H1 (cell line): Measurements from ENCODE around the gene SHC1. TPM values are rescaled to one million over a fixed set of nuclear protein-coding genes. Genes with fewer than 3 reads are reported as not detected.

Source experiments
- CTCF ChIA-PET: fragments of 300-600 bp; sonication (Branson Sonifier 250); formaldehyde crosslinking; loops from one replicate; lab custom pipeline; 2021; ENCODE audit not compliant: partially characterized antibody; lab: Charles Lee
- POLR2A ChIA-PET: fragments of 300-600 bp; sonication (Branson Sonifier 250); formaldehyde crosslinking; loops from one replicate; lab custom pipeline; 2021; ENCODE audit warnings: inconsistent platforms; ENCODE audit not compliant: partially characterized antibody; lab: Charles Lee
- DNase-seq, 2 experiments: peaks; one replicate each; pipeline versions ENCODE4 v3.0.0 to v3.0.0-alpha.2; 2010 to 2022; ENCODE audit warnings: low spot score in 2 of 2, low read depth in 1 of 2, mixed read lengths in 1 of 2
- FAIRE-seq: peaks from 2 replicates; lab custom pipeline; 2011; peaks lifted over from hg19 to GRCh38; lab: Jason Lieb, UNC
- H2AFZ ChIP-seq: 2 replicates; pipeline ENCODE4 v1.8.1; 2012; ENCODE audit warnings: low read length, inconsistent platforms
- H2AK5ac ChIP-seq: 2 replicates; pipeline ENCODE4 v1.6.1; 2013; ENCODE audit warnings: low read depth, low read length
- H2BK120ac ChIP-seq: replicated peaks from 2 replicates; pipeline ENCODE3; 2013; ENCODE audit warnings: low read depth, low read length, inconsistent platforms
- H2BK12ac ChIP-seq: 2 replicates; pipeline ENCODE4 v1.6.1; 2013; ENCODE audit warnings: low read depth, low read length
- H2BK15ac ChIP-seq: 2 replicates; pipeline ENCODE4 v1.6.1; 2013; ENCODE audit warnings: low read length
- H2BK20ac ChIP-seq: 2 replicates; pipeline ENCODE4 v1.6.1; 2013; ENCODE audit warnings: low read length
- H2BK5ac ChIP-seq: 2 replicates; pipeline ENCODE4 v1.6.1; 2013; ENCODE audit warnings: low read depth, low read length
- H3K14ac ChIP-seq: 2 replicates; pipeline ENCODE4 v1.6.1; 2013; ENCODE audit warnings: inconsistent platforms; ENCODE audit not compliant: insufficient read length
- H3K18ac ChIP-seq: 2 replicates; pipeline ENCODE4 v1.6.1; 2013; ENCODE audit warnings: low read length; ENCODE audit errors: extremely low read depth
- H3K23ac ChIP-seq: 2 replicates; pipeline ENCODE4 v1.6.1; 2013; ENCODE audit warnings: inconsistent platforms; ENCODE audit not compliant: insufficient read length
- H3K23me2 ChIP-seq: 2 replicates; pipeline ENCODE4 v1.6.1; 2013; ENCODE audit warnings: low read depth, low read length
- H3K27ac ChIP-seq: 2 replicates; pipeline ENCODE4 v1.6.1; 2011; ENCODE audit warnings: low read depth, low read length, inconsistent platforms
- H3K27me3 ChIP-seq, 4 experiments: replicated peaks in 1 of 4; 1 replicate in 1 of 4; 2 replicates in 3 of 4; pipeline versions ENCODE4 v1.6.1 to v1.8.1; 2011 to 2013; ENCODE audit warnings: low read length in 3 of 4, mild to moderate bottlenecking in 3 of 4, inconsistent platforms in 2 of 4, mixed read lengths in 2 of 4, moderate library complexity in 1 of 4; ENCODE audit not compliant: control insufficient read depth in 3 of 4, insufficient read depth in 3 of 4; ENCODE audit errors: extremely low read depth in 1 of 4
- H3K36me3 ChIP-seq, 4 experiments: 2 replicates each; pipeline versions ENCODE4 v1.6.1 to v1.8.1; 2011 to 2013; ENCODE audit warnings: mild to moderate bottlenecking in 4 of 4, low read length in 3 of 4, moderate library complexity in 2 of 4, control low read depth in 1 of 4, inconsistent platforms in 1 of 4; ENCODE audit not compliant: insufficient read depth in 4 of 4, control insufficient read depth in 2 of 4
- H3K4ac ChIP-seq: replicated peaks from 2 replicates; pipeline ENCODE3; 2013; ENCODE audit warnings: low read length, low read depth, mixed read lengths, inconsistent platforms; ENCODE audit not compliant: insufficient read length
- H3K4me1 ChIP-seq, 4 experiments: replicated peaks in 1 of 4; 1 replicate in 1 of 4; 2 replicates in 3 of 4; pipeline versions ENCODE4 v1.6.1 to v1.8.1; 2011 to 2013; ENCODE audit warnings: low read length in 3 of 4, inconsistent platforms in 2 of 4, mixed read lengths in 1 of 4; ENCODE audit not compliant: insufficient read depth in 4 of 4, control insufficient read depth in 3 of 4
- H3K4me2 ChIP-seq, 2 experiments: 2 replicates each; pipeline versions ENCODE4 v1.6.1 to v1.8.1; 2011 to 2013; ENCODE audit warnings: low read depth in 2 of 2, low read length in 2 of 2, control low read depth in 1 of 2, inconsistent platforms in 1 of 2, mild to moderate bottlenecking in 1 of 2; ENCODE audit not compliant: insufficient read depth in 1 of 2
- H3K4me3 ChIP-seq, 4 experiments: fragments of 200-600, 300-600 bp in 1 of 4; sonication (generic), shearing (Covaris generic), sonication (Bioruptor Twin) in 1 of 4; 2 replicates each; pipeline versions ENCODE4 v1.5.1 to v1.8.1; 2011 to 2016; ENCODE audit warnings: low read length in 4 of 4, low read depth in 3 of 4, control low read depth in 2 of 4, inconsistent platforms in 2 of 4, mild to moderate bottlenecking in 2 of 4, mixed read lengths in 1 of 4, moderate library complexity in 1 of 4; ENCODE audit not compliant: insufficient read depth in 2 of 4; ENCODE audit errors: extremely low read depth in 1 of 4
- H3K56ac ChIP-seq: replicated peaks from 2 replicates; pipeline ENCODE3; 2013; ENCODE audit warnings: low read depth, mild to moderate bottlenecking, mixed read lengths, low read length, inconsistent platforms; ENCODE audit not compliant: insufficient read length
- H3K79me1 ChIP-seq: 2 replicates; pipeline ENCODE4 v1.6.1; 2013; ENCODE audit warnings: low read depth, low read length, control low read depth
- H3K79me2 ChIP-seq, 2 experiments: 2 replicates each; pipeline versions ENCODE4 v1.6.1 to v1.8.1; 2012 to 2013; ENCODE audit warnings: low read length in 2 of 2, mild to moderate bottlenecking in 2 of 2, inconsistent platforms in 1 of 2; ENCODE audit not compliant: insufficient read depth in 2 of 2, control insufficient read depth in 1 of 2
- H3K9ac ChIP-seq, 4 experiments: replicated peaks in 1 of 4; 1 replicate in 1 of 4; 2 replicates in 3 of 4; pipeline versions ENCODE4 v1.6.1 to v1.8.1; 2011 to 2013; ENCODE audit warnings: low read depth in 3 of 4, low read length in 3 of 4, control low read depth in 2 of 4, mild to moderate bottlenecking in 2 of 4, moderate library complexity in 2 of 4, inconsistent platforms in 1 of 4; ENCODE audit errors: extremely low read depth in 1 of 4
- H3K9me3 ChIP-seq, 2 experiments: 2 replicates each; pipeline versions ENCODE4 v1.6.1 to v1.8.1; 2012 to 2013; ENCODE audit warnings: mild to moderate bottlenecking in 2 of 2, moderate library complexity in 2 of 2, control low read depth in 1 of 2, inconsistent platforms in 1 of 2, low read depth in 1 of 2, low read length in 1 of 2, mixed read lengths in 1 of 2; ENCODE audit not compliant: insufficient read depth in 2 of 2
- H4K20me1 ChIP-seq, 2 experiments: replicated peaks in 1 of 2; 2 replicates each; pipeline versions ENCODE3 to v1.8.1; 2011 to 2013; ENCODE audit warnings: inconsistent platforms in 2 of 2, low read length in 2 of 2, mild to moderate bottlenecking in 1 of 2; ENCODE audit not compliant: insufficient read depth in 2 of 2, control insufficient read depth in 1 of 2
- H4K5ac ChIP-seq: 2 replicates; pipeline ENCODE4 v1.6.1; 2013; ENCODE audit warnings: low read length, low read depth, mixed read lengths, inconsistent platforms; ENCODE audit not compliant: insufficient read length
- H4K8ac ChIP-seq: 2 replicates; pipeline ENCODE4 v1.8.0; 2013; ENCODE audit warnings: mild to moderate bottlenecking, moderate library complexity, low read length, inconsistent platforms; ENCODE audit not compliant: insufficient read depth; ENCODE audit errors: extremely low read depth
- H4K91ac ChIP-seq: replicated peaks from 2 replicates; pipeline ENCODE3; 2013; ENCODE audit warnings: low read length, mixed read lengths, inconsistent platforms; ENCODE audit not compliant: insufficient read length
- HDAC2 ChIP-seq, 2 experiments: fragments of 300-600 bp in 1 of 2; sonication (generic) in 1 of 2; IDR thresholded peaks; 2 replicates each; pipeline ENCODE4 v1.6.1; 2011 to 2012; ENCODE audit warnings: low read depth in 2 of 2, low read length in 2 of 2, mild to moderate bottlenecking in 2 of 2, moderate library complexity in 2 of 2, borderline replicate concordance in 1 of 2, inconsistent platforms in 1 of 2
- JUND ChIP-seq: IDR thresholded peaks from 2 replicates; pipeline ENCODE4 v1.6.1; 2011; ENCODE audit warnings: mild to moderate bottlenecking, improper control_type of control experiment, low read length
- KDM5A ChIP-seq: fragments of 200-600 bp; IDR thresholded peaks from 2 replicates; pipeline ENCODE4 v1.7.1; 2012; ENCODE audit warnings: mild to moderate bottlenecking, low read length, inconsistent platforms, mixed read lengths
- MAX ChIP-seq: IDR thresholded peaks from 2 replicates; pipeline ENCODE4 v1.6.1; 2012; ENCODE audit warnings: inconsistent platforms
- NRF1 ChIP-seq: IDR thresholded peaks from 2 replicates; pipeline ENCODE4 v1.6.1; 2011; ENCODE audit warnings: mild to moderate bottlenecking, low read depth, low read length, improper control_type of control experiment
- POLR2A ChIP-seq, 2 experiments: IDR thresholded peaks; 1 replicate in 1 of 2; 2 replicates in 1 of 2; pipeline ENCODE4 v1.6.1; 2011; ENCODE audit warnings: low read depth in 2 of 2, low read length in 2 of 2, mild to moderate bottlenecking in 2 of 2; ENCODE audit errors: control extremely low read depth in 1 of 2
- SIN3A ChIP-seq, 2 experiments: IDR thresholded peaks in 1 of 2; conservative IDR thresholded peaks in 1 of 2; 2 replicates each; pipeline ENCODE4 v1.6.1; 2011 to 2012; ENCODE audit warnings: low read length in 2 of 2, improper control_type of control experiment in 1 of 2, low read depth in 1 of 2, mild to moderate bottlenecking in 1 of 2
- SIRT6 ChIP-seq: IDR thresholded peaks from one replicate; pipeline ENCODE4 v1.7.1; 2012; ENCODE audit warnings: low read length, inconsistent platforms
- SP4 ChIP-seq: IDR thresholded peaks from 2 replicates; pipeline ENCODE4 v1.6.1; 2012; ENCODE audit warnings: low read length, inconsistent platforms
- TAF1 ChIP-seq: IDR thresholded peaks from 2 replicates; pipeline ENCODE4 v1.6.1; 2011; ENCODE audit warnings: mild to moderate bottlenecking, low read depth, low read length
- TAF7 ChIP-seq: optimal IDR thresholded peaks from 2 replicates; pipeline ENCODE3; 2011; ENCODE audit warnings: low read depth, mild to moderate bottlenecking, inconsistent platforms, low read length, moderate library complexity, borderline replicate concordance
- TBP ChIP-seq: IDR thresholded peaks from 2 replicates; pipeline ENCODE4 v1.6.1; 2011; ENCODE audit warnings: low read depth, low read length, improper control_type of control experiment
- WGBS, 2 experiments: shearing (Covaris generic) in 1 of 2; methylation state at CpG; one replicate each; pipeline versions ENCODE4 v1.1.6 to v1.1.7; 2013 to 2015; ENCODE audit warnings: low lambda C conversion rate in 2 of 2, mixed read lengths in 2 of 2, inconsistent platforms in 1 of 2, low coverage in 1 of 2, missing lambda C conversion rate in 1 of 2; ENCODE audit not compliant: insufficient replicate concordance in 2 of 2, insufficient coverage in 1 of 2, insufficient read length in 1 of 2; ENCODE audit errors: extremely low coverage in 1 of 2, missing lambda C conversion rate in 1 of 2; 5-methylcytosine and 5-hydroxymethylcytosine counted together
- polyA plus RNA-seq, 7 experiments: library from polyadenylated mRNA; depleted of rRNA in 3 of 7; stranded (reverse) in 5 of 7; unstranded in 2 of 7; fragments of >200 nt in 5 of 7; fragments of 200-250 nt in 2 of 7; gene quantifications; 1 replicate in 5 of 7; 2 replicates in 1 of 7; 4 replicates in 1 of 7; pipeline versions ENCODE4 v1.2.1 to v1.2.3, GENCODE V29; 2011 to 2013; ENCODE audit warnings: missing spikeins in 2 of 7, mixed read lengths in 2 of 7
- total RNA-seq: library from RNA; stranded (reverse); fragmentation: NEBNext Ultra II Directional; extraction: Animal tissue kit (Norgen Biotek cat#: 25700); gene quantifications from 2 replicates; pipeline ENCODE4 v1.2.1, GENCODE V29; 2021

SHC1 gene
- total and polyA plus RNA-seq, 2 of the 8 experiments (the other 6 are each of a cell fraction or from before 2014, with no cell fraction given) = 177 to 212 TPM

GRCh38 chr1:154974808-154975408 lies 4.4 kb upstream of the SHC1 start:
- peak; percentile 91 to 94 for DNase-seq
- H2BK120ac ChIP-seq = peak overlapping the region; percentile 25
- WGBS, 2 experiments = 1% methylated on average over 30 of the region's 30 CpGs; no CpG with 5 or more reads in 1 of the 2 experiments
- peaks cover 2 to 8% of the 10 kb centered on the region in 2 experiments for H4K20me1 ChIP-seq
- peak overlapping the region; percentile 84 for H3K14ac ChIP-seq
- peak overlapping the region; percentile 43 for H3K56ac ChIP-seq
- peaks cover 22 to 52% of the 10 kb centered on the region in 2 experiments for H3K79me2 ChIP-seq
- H4K91ac ChIP-seq = peak overlapping the region; percentile 84
- peaks cover 9 to 18% (median 15%) of the 10 kb centered on the region in 4 experiments for H3K36me3 ChIP-seq
- no peak overlapping the region; the same call in 1 of the 2 replicates for H2BK20ac ChIP-seq
- no peak overlapping the region for H3K4ac ChIP-seq
- H3K4me2 ChIP-seq = peak overlapping the region; percentile 78 to 94
- no peak overlapping the region for H2AFZ ChIP-seq
- peak overlapping the region; percentile 93 for H2BK12ac ChIP-seq
- H3K9me3 ChIP-seq = no peaks in the 10 kb centered on the region
- FAIRE-seq = peak; percentile 36
- peak overlapping the region; percentile 87 to 99 (median 96) for H3K4me3 ChIP-seq
- no peak overlapping the region for H3K23ac ChIP-seq
- peak overlapping the region; percentile 85; the same call in 1 of the 2 replicates for H4K8ac ChIP-seq
- H2BK5ac ChIP-seq = peak overlapping the region; percentile 94
- H4K5ac ChIP-seq = peak overlapping the region; percentile 94
- H3K23me2 ChIP-seq = peaks cover 21% of the 10 kb centered on the region
- peak overlapping the region; percentile 85 for H3K27ac ChIP-seq
- H3K4me1 ChIP-seq = peaks cover 3 to 13% (median 11%) of the 10 kb centered on the region in 4 experiments; a peak in 6 of 7 replicates
- H2AK5ac ChIP-seq = peak overlapping the region; percentile 56
- CTCF ChIA-PET = interaction anchor here (1.0 to 20.6 kb wide), 3 partner anchors 21 to 95 kb away, joined by 3 to 334 read pairs (median 3); partner anchors contain the start of gene LENEP
- peak overlapping the region; percentile 8; the same call in 1 of the 2 replicates for H2BK15ac ChIP-seq
- no peaks in the 10 kb centered on the region; the same call in 1 of the 2 replicates for H3K79me1 ChIP-seq
- POLR2A ChIA-PET = interaction anchor here (1.0 to 42.8 kb wide), 6 partner anchors 7 to 73 kb away, joined by 3 to 702 read pairs (median 142); partner anchors contain the start of genes FLAD1, LENEP, PBXIP1 and PYGO2
- H3K9ac ChIP-seq = peak overlapping the region; percentile 70 to 98 (median 86)
- peak overlapping the region; percentile 88 for H3K18ac ChIP-seq
- no peaks in the 10 kb centered on the region for H3K27me3 ChIP-seq
- TF ChIP-seq MAX (peak; percentile 67), KDM5A (no peak), SP4 (peak; percentile 77; the same call in 1 of the 2 replicates), NRF1 (peak; percentile 91), JUND (0 out of 2 replicates have a peak, but pooled peaks have one; percentile 56), SIN3A (conservative IDR thresholded peaks at IDR 0.05 in 1 of 2, IDR thresholded peaks at IDR 0.05 in 1 of 2; ENCODE audit: low read depth in 1 of 2, low read length in 2 of 2) (peak; percentile 17 to 43; a peak in 1 of 4 replicates), POLR2A (IDR thresholded peaks at IDR 0.05; ENCODE audit: control extremely low read depth in 1 of 2, low read depth in 2 of 2, low read length in 2 of 2) (peak; percentile 61 to 63), TAF7 (peak; percentile 8), HDAC2 (IDR thresholded peaks at IDR 0.05; ENCODE audit: borderline replicate concordance in 1 of 2, low read depth in 2 of 2, low read length in 2 of 2) (peak in 1 of 2 experiments; percentile 62; a peak in 1 of 4 replicates), TBP (peak; percentile 57; the same call in 1 of the 2 replicates), TAF1 (peak; percentile 74; the same call in 1 of the 2 replicates), SIRT6 (no peak)
